ENCODE measurements around the gene SELPLG. TPM values are rescaled to one million over a fixed set of nuclear protein-coding genes. Genes with fewer than 3 reads are reported as not detected.

SELPLG gene
- total RNA-seq, 1 experiment from 2014 or later = 0.41 TPM

DNA sequence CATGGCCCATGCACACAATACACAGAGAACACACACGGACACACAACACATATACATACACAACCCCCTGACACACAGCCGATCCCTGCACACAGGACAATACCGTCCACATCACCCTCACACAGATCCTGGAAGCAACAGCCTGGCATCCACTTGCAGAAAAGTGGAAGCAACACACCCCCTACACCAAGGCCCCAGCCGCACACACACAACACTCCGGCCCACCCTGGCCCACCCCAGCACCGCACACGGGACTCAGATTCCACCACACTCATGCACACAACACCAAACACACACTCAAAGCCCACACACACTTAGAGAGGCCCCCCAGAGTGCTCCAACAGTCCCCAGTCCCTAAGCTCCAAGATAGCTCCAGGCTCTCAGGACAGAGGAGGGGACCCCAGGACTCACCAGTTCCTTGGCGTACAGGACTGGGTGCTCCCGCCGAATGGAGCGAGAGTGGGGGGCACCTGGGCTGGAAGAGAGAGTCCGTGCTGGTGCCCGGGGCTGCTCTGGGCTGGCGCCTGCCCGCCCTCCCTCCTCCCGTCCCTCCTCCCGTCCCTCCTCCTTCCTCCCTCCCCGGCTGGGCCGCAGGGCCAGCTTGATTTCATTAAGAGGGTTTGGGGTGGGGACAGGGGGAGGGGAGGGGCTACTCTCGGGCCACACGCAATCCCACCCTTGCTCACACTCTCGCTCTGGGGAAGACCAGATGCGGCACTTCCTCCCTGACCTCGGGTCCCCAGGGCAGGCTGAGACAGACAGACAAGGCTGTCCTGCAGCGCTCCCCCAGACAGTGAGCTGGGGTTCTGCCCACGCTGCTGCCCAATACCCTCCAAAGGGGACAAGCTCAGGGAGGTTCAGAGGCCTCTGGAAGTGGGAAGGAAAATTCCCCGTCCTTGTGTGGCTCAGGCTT lies 35.9 kb downstream of the SELPLG start, which contains the start of gene TMEM119:
Gene TMEM119, minus strand, starts transcription at position 526 of the 913 bp plus-strand sequence. CDS start 5,701 bp downstream, outside the sequence.
- DNase-seq (ENCODE audit: low read depth, low spot score) (no peak), ATAC-seq (no peak)
- Histone ChIP-seq H3K9me3 (ENCODE audit: control insufficient read depth, insufficient read depth, low read depth, low read length) (no peaks in the 10 kb centered on the region), H3K4me1 (ENCODE audit: control insufficient read depth, insufficient read depth, low read length) (no peaks in the 10 kb centered on the region), H3K27me3 (ENCODE audit: control insufficient read depth, insufficient read depth, low read length) (no peaks in the 10 kb centered on the region), H3K36me3 (ENCODE audit: control insufficient read depth, insufficient read depth, low read length) (no peaks in the 10 kb centered on the region), H3K27ac (ENCODE audit: low read length) (no peak within 1 kb of the TSS), H3K4me3 (ENCODE audit: low read depth in 2 of 2, low read length in 2 of 2) (peak within 1 kb of the TSS in 1 of 2 experiments; percentile 20; a peak in 1 of 4 replicates)
- ChIA-PET POLR2A (no interaction called here), CTCF (interaction anchor here (0.6 kb wide), 1 partner anchor 14 kb away, joined by 8 read pairs; no protein-coding TSS in a partner anchor)
- in situ Hi-C loops (cut with HindIII; ENCODE audit: low pct_unique_long_range_greater_than_20kb, low sequenced_read_pairs) (no loop called here), intact Hi-C loops (cut with micrococcal nuclease; ENCODE audit: unreplicated experiment) (no loop called here)
- no TSS peak for BruUV-seq (replicated peaks)
- no peak for TF ChIP-seq POLR2AphosphoS5 (IDR thresholded peaks at IDR 0.05; ENCODE audit: low read depth, low read length)
- TF ChIP-seq, protein P1, sequence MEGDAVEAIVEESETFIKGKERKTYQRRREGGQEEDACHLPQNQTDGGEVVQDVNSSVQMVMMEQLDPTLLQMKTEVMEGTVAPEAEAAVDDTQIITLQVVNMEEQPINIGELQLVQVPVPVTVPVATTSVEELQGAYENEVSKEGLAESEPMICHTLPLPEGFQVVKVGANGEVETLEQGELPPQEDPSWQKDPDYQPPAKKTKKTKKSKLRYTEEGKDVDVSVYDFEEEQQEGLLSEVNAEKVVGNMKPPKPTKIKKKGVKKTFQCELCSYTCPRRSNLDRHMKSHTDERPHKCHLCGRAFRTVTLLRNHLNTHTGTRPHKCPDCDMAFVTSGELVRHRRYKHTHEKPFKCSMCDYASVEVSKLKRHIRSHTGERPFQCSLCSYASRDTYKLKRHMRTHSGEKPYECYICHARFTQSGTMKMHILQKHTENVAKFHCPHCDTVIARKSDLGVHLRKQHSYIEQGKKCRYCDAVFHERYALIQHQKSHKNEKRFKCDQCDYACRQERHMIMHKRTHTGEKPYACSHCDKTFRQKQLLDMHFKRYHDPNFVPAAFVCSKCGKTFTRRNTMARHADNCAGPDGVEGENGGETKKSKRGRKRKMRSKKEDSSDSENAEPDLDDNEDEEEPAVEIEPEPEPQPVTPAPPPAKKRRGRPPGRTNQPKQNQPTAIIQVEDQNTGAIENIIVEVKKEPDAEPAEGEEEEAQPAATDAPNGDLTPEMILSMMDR (IDR thresholded peaks at IDR 0.05) = no peak
- no peak for TF ChIP-seq TCF7L2 (IDR thresholded peaks at IDR 0.05; ENCODE audit: low read depth, low read length)
- TF ChIP-seq SIN3A (IDR thresholded peaks at IDR 0.05; ENCODE audit: borderline replicate concordance, insufficient read depth, low read depth, low read length) = no peak
- TF ChIP-seq, protein P2, sequence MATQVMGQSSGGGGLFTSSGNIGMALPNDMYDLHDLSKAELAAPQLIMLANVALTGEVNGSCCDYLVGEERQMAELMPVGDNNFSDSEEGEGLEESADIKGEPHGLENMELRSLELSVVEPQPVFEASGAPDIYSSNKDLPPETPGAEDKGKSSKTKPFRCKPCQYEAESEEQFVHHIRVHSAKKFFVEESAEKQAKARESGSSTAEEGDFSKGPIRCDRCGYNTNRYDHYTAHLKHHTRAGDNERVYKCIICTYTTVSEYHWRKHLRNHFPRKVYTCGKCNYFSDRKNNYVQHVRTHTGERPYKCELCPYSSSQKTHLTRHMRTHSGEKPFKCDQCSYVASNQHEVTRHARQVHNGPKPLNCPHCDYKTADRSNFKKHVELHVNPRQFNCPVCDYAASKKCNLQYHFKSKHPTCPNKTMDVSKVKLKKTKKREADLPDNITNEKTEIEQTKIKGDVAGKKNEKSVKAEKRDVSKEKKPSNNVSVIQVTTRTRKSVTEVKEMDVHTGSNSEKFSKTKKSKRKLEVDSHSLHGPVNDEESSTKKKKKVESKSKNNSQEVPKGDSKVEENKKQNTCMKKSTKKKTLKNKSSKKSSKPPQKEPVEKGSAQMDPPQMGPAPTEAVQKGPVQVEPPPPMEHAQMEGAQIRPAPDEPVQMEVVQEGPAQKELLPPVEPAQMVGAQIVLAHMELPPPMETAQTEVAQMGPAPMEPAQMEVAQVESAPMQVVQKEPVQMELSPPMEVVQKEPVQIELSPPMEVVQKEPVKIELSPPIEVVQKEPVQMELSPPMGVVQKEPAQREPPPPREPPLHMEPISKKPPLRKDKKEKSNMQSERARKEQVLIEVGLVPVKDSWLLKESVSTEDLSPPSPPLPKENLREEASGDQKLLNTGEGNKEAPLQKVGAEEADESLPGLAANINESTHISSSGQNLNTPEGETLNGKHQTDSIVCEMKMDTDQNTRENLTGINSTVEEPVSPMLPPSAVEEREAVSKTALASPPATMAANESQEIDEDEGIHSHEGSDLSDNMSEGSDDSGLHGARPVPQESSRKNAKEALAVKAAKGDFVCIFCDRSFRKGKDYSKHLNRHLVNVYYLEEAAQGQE (IDR thresholded peaks at IDR 0.05; ENCODE audit: insufficient read depth in 1 of 2, low read depth in 2 of 2, low read length in 1 of 2) = no peak

DNA sequence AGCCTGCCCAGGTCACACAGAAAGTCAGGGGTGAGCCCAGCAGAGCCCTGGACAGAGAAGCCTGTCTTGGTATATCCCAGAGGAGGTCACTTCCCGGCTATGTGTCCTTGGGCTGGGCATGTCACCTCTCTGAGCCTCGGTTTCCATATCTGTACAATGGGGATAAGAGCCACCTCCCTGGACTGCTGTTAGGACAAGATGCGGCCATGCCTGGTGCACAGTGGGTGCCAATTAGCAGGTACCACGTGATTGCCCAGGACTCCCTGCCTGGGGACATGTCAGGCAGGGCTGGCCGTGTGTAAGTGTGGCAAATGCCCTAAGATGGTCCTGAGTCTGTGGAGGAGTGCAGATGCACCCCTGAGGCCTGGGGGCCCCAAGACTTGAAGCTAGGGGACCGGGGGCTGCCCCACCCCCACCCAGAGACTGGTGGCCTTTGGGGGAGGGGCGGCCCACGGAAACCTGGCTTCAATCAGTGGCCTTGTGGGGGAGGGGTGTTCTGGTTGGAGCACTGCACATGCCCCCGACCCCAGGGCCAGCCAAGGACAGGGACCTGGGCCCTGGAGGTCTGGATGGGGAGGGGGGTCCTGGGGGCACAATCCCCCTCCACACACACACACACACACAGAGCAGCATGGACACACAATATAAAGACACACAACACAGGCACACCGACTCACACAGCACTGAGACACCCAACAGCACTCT lies 36.7 kb downstream of the SELPLG start:
- no peak for ATAC-seq
- in situ Hi-C loops (cut with HindIII; ENCODE audit: low pct_unique_long_range_greater_than_20kb, low sequenced_read_pairs) (no loop called here), intact Hi-C loops (cut with micrococcal nuclease; ENCODE audit: unreplicated experiment) (no loop called here)
- H3K27ac ChIP-seq (ENCODE audit: low read length) = no peak overlapping the region
- no peaks in the 10 kb centered on the region for H3K9me3 ChIP-seq (ENCODE audit: control insufficient read depth, insufficient read depth, low read depth, low read length)
- peak overlapping the region in 1 of 2 experiments; percentile 20; a peak in 1 of 4 replicates for H3K4me3 ChIP-seq (ENCODE audit: low read depth in 2 of 2, low read length in 2 of 2)
- no peaks in the 10 kb centered on the region for H3K27me3 ChIP-seq (ENCODE audit: control insufficient read depth, insufficient read depth, low read length)
- no peaks in the 10 kb centered on the region for H3K4me1 ChIP-seq (ENCODE audit: control insufficient read depth, insufficient read depth, low read length)
- TF ChIP-seq TCF7L2 (IDR thresholded peaks at IDR 0.05; ENCODE audit: low read depth, low read length) = no peak
- TF ChIP-seq POLR2AphosphoS5 (IDR thresholded peaks at IDR 0.05; ENCODE audit: low read depth, low read length) = no peak
- TF ChIP-seq, protein P2 (IDR thresholded peaks at IDR 0.05; ENCODE audit: insufficient read depth in 1 of 2, low read depth in 2 of 2, low read length in 1 of 2) = no peak
- TF ChIP-seq, protein P1 (IDR thresholded peaks at IDR 0.05) = no peak
- no peak for TF ChIP-seq SIN3A (IDR thresholded peaks at IDR 0.05; ENCODE audit: borderline replicate concordance, insufficient read depth, low read depth, low read length)
- no peak for DNase-seq (ENCODE audit: low read depth, low spot score)
- ChIA-PET POLR2A (no interaction called here), CTCF (no interaction called here)
- H3K36me3 ChIP-seq (ENCODE audit: control insufficient read depth, insufficient read depth, low read length) = no peaks in the 10 kb centered on the region
- no TSS peak for BruUV-seq (replicated peaks)

Measured in Panc1 (cell line).